HCT116 (cell line): ENCODE results near the gene MAGEF1. TPM values are rescaled to one million over a fixed set of nuclear protein-coding genes. Genes with fewer than 3 reads are reported as not detected.

ENCODE experiments used
- ATAC-seq: fragments of 200-7000 bp; cut with Tn5 transposase; 2 replicates; pipeline ENCODE4 v1.9.1; 2020; ENCODE audit warnings: mild to moderate bottlenecking, moderate library complexity
- BruUV-seq: library from RNA; stranded (reverse); fragments of 400-500 nt; replicated peaks from 2 replicates; lab custom pipeline; 2021; lab: Mats Ljungman, UMichigan
- CTCF ChIA-PET: fragments of 300-600 bp; sonication (Branson Sonifier 250); formaldehyde crosslinking; loops from one replicate; lab custom pipeline; 2021; ENCODE audit warnings: antibody characterized with exemption; lab: Charles Lee
- POLR2A ChIA-PET: fragments of 300-600, 350-600 bp; sonication (Branson Sonifier 250); formaldehyde crosslinking; loops from one replicate; lab custom pipeline; 2021; ENCODE audit warnings: antibody characterized with exemption; lab: Charles Lee
- RAD21 ChIA-PET, 2 experiments: fragments of 300-600 bp; sonication (Branson Sonifier 250); formaldehyde crosslinking; loops; one replicate each; lab custom pipeline; 2023; ENCODE audit warnings: low total read pairs in 2 of 2; ENCODE audit not compliant: uncharacterized antibody in 2 of 2, unreplicated experiment in 2 of 2, low non-redundant PET in 1 of 2; lab: Charles Lee
- DNase-seq: peaks from one replicate; pipeline ENCODE4 v3.0.0-alpha.2; 2010; ENCODE audit warnings: low read depth, low spot score
- H2AFZ ChIP-seq: fragments of 200-600 bp; shearing (Covaris generic), sonication (generic); 2 replicates; pipeline ENCODE4 v1.6.1; 2017; ENCODE audit warnings: low read depth, mixed run types, mixed read lengths, antibody characterized with exemption, low read length; ENCODE audit not compliant: poor library complexity, severe bottlenecking
- H3K27ac ChIP-seq: 2 replicates; pipeline ENCODE4 v1.5.1; 2012; ENCODE audit warnings: low read depth, low read length
- H3K27me3 ChIP-seq: fragments of 200-600 bp; sonication (generic); 2 replicates; pipeline ENCODE4 v1.6.1; 2016; ENCODE audit warnings: mixed run types, low read length, mixed read lengths; ENCODE audit not compliant: insufficient read depth
- H3K36me3 ChIP-seq, 2 experiments: fragments of 200-500 bp in 1 of 2; fragments of 200-600 bp in 1 of 2; sonication (Bioruptor generic) in 1 of 2; sonication (generic) in 1 of 2; 2 replicates each; pipeline versions ENCODE4 v1.5.1 to v1.6.1; 2014 to 2016; ENCODE audit warnings: low read length in 2 of 2, inconsistent platforms in 1 of 2, mixed read lengths in 1 of 2, mixed run types in 1 of 2; ENCODE audit not compliant: insufficient read depth in 2 of 2, control insufficient read depth in 1 of 2
- H3K4me1 ChIP-seq, 2 experiments: fragments of 200-600 bp in 1 of 2; sonication (generic) in 1 of 2; 2 replicates each; pipeline versions ENCODE4 v1.5.1 to v1.6.1; 2012 to 2017; ENCODE audit warnings: low read length in 2 of 2, inconsistent platforms in 1 of 2, mild to moderate bottlenecking in 1 of 2, mixed read lengths in 1 of 2, mixed run types in 1 of 2, moderate library complexity in 1 of 2; ENCODE audit not compliant: insufficient read depth in 2 of 2, control insufficient read depth in 1 of 2
- H3K4me2 ChIP-seq: fragments of 200-600 bp; sonication (generic); 2 replicates; pipeline ENCODE4 v1.6.1; 2017; ENCODE audit warnings: mixed run types, low read length, mixed read lengths
- H3K4me3 ChIP-seq, 2 experiments: fragments of 200-600 bp in 1 of 2; sonication (generic) in 1 of 2; replicated peaks in 1 of 2; 2 replicates each; pipeline ENCODE4 v1.5.1; 2011 to 2016; ENCODE audit warnings: low read length in 2 of 2, control low read depth in 1 of 2, low read depth in 1 of 2, mild to moderate bottlenecking in 1 of 2, mixed read lengths in 1 of 2, mixed run types in 1 of 2
- H3K79me2 ChIP-seq: fragments of 200-600 bp; sonication (generic); 2 replicates; pipeline ENCODE4 v1.6.1; 2017; ENCODE audit warnings: mild to moderate bottlenecking, mixed run types, low read length, moderate library complexity, mixed read lengths; ENCODE audit not compliant: insufficient read depth
- H3K9ac ChIP-seq: fragments of 200-600 bp; sonication (generic); 2 replicates; pipeline ENCODE4 v1.6.1; 2016; ENCODE audit warnings: low read length, mixed read lengths
- H3K9me2 ChIP-seq: fragments of 200-600 bp; sonication (generic), shearing (Covaris generic); 2 replicates; pipeline ENCODE4 v1.6.1; 2017; ENCODE audit warnings: mixed run types, mild to moderate bottlenecking, moderate library complexity; ENCODE audit not compliant: insufficient read depth
- H3K9me3 ChIP-seq, 2 experiments: fragments of 200-500 bp in 1 of 2; fragments of 200-600 bp in 1 of 2; sonication (Bioruptor generic) in 1 of 2; sonication (generic) in 1 of 2; 2 replicates each; pipeline ENCODE4 v1.6.1; 2014 to 2017; ENCODE audit warnings: low read length in 2 of 2, mixed read lengths in 2 of 2, inconsistent platforms in 1 of 2, low read depth in 1 of 2, mild to moderate bottlenecking in 1 of 2, mixed run types in 1 of 2, moderate library complexity in 1 of 2; ENCODE audit not compliant: control insufficient read depth in 1 of 2, insufficient read depth in 1 of 2
- H4K20me1 ChIP-seq: fragments of 200-600 bp; sonication (generic), shearing (Covaris generic); 2 replicates; pipeline ENCODE4 v1.6.1; 2017; ENCODE audit warnings: mixed run types, mild to moderate bottlenecking, moderate library complexity; ENCODE audit not compliant: insufficient read depth
- CBX3 ChIP-seq: IDR thresholded peaks from 2 replicates; pipeline ENCODE4 v1.6.1; 2012; ENCODE audit warnings: low read depth
- CEBPB ChIP-seq: IDR thresholded peaks from 2 replicates; pipeline ENCODE4 v1.6.1; 2012; ENCODE audit warnings: low read depth
- CTCF ChIP-seq, 3 experiments: fragments of 200-600 bp in 1 of 3; sonication (generic) in 1 of 3; IDR thresholded peaks in 2 of 3; conservative IDR thresholded peaks in 1 of 3; 2 replicates each; pipeline ENCODE4 v1.5.1; 2012 to 2017; ENCODE audit warnings: low read depth in 2 of 3, low read length in 2 of 3, antibody characterized with exemption in 1 of 3, borderline replicate concordance in 1 of 3, control low read depth in 1 of 3, mild to moderate bottlenecking in 1 of 3, mixed read lengths in 1 of 3, mixed run types in 1 of 3, moderate library complexity in 1 of 3; ENCODE audit not compliant: insufficient read depth in 1 of 3
- EGR1 ChIP-seq: IDR thresholded peaks from 2 replicates; pipeline ENCODE4 v1.6.1; 2012; ENCODE audit warnings: low read depth
- ELF1 ChIP-seq: IDR thresholded peaks from 2 replicates; pipeline ENCODE4 v1.6.1; 2012; ENCODE audit warnings: low read depth, borderline replicate concordance
- EZH2phosphoT487 ChIP-seq: fragments of 200-600 bp; IDR thresholded peaks from 2 replicates; pipeline ENCODE4 v1.6.1; 2018; ENCODE audit warnings: antibody characterized with exemption, borderline replicate concordance
- FOSL1 ChIP-seq: IDR thresholded peaks from 2 replicates; pipeline ENCODE4 v1.6.1; 2012; ENCODE audit warnings: low read depth
- JUND ChIP-seq: IDR thresholded peaks from 2 replicates; pipeline ENCODE4 v1.6.1; 2012
- POLR2A ChIP-seq: IDR thresholded peaks from 2 replicates; pipeline ENCODE4 v1.7.0; 2011; ENCODE audit warnings: borderline replicate concordance; ENCODE audit not compliant: insufficient read depth, insufficient read length; ENCODE audit errors: extremely low read depth
- POLR2AphosphoS5 ChIP-seq: IDR thresholded peaks from 2 replicates; pipeline ENCODE4 v1.6.1; 2011; ENCODE audit warnings: mild to moderate bottlenecking, low read depth, low read length, moderate library complexity
- SP1 ChIP-seq: IDR thresholded peaks from 2 replicates; pipeline ENCODE4 v1.6.1; 2012; ENCODE audit warnings: low read depth
- SRF ChIP-seq: IDR thresholded peaks from 2 replicates; pipeline ENCODE4 v1.6.1; 2012; ENCODE audit warnings: low read depth
- ZFX ChIP-seq: fragments of 450-650 bp; IDR thresholded peaks from 2 replicates; pipeline ENCODE4 v1.6.1; 2017
- ZNF274 ChIP-seq: fragments of 200-500 bp; sonication (Bioruptor generic); IDR thresholded peaks from 2 replicates; pipeline ENCODE4 v1.6.1; 2014; ENCODE audit warnings: mild to moderate bottlenecking, low read depth, low read length, inconsistent platforms
- intact Hi-C: fragments of 100-400 bp; cut with micrococcal nuclease; formaldehyde crosslinking; loops from 2 replicates; pipeline ENCODE4 v1.10.0; 2022
- total RNA-seq: library from RNA; stranded (reverse); gene quantifications from one replicate; pipeline ENCODE4 v1.2.1, GENCODE V29; 2021; ENCODE audit not compliant: unreplicated experiment
- TF ChIP-seq, protein P1 (sequence below): IDR thresholded peaks from 2 replicates; pipeline ENCODE4 v1.6.1; 2012; ENCODE audit warnings: low read depth
- TF ChIP-seq, protein P2 (sequence below): IDR thresholded peaks from 2 replicates; pipeline ENCODE4 v1.6.1; 2011; ENCODE audit warnings: mild to moderate bottlenecking, low read length, moderate library complexity; ENCODE audit not compliant: insufficient replicate concordance; ENCODE audit errors: extremely low read depth

Gene MAGEF1
- total RNA-seq, 1 experiment from 2014 or later, result 44.1 TPM

DNA sequence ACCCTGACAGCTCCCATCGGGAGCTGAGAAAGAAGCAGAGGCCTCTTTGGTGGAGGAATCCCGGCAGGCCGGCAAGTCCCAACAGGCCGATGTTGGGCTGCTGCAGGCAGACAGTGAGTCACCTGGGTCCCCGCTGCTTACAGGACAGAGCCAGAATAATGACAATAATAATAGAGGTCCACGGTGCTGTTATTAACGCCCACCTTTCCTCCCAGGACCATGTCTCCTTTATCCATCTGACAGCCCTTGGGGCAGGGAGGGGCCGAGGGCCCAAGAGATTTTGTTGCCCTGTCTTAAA lies 29.3 kb upstream of the MAGEF1 start:
- H3K27me3 ChIP-seq, result no peaks in the 10 kb centered on the region
- H3K9me3 ChIP-seq, result no peaks in the 10 kb centered on the region
- H3K36me3 ChIP-seq, result no peaks in the 10 kb centered on the region
- ChIA-PET RAD21 (no interaction called here), POLR2A (no interaction called here), CTCF (interaction anchor here (6.8 kb wide), 1 partner anchor 180 kb away, joined by 42 read pairs; the partner anchor contains the start of gene EPHB3)
- no TSS peak for BruUV-seq
- H3K9ac ChIP-seq, result peak overlapping the region; percentile 16
- TF ChIP-seq, protein P1, sequence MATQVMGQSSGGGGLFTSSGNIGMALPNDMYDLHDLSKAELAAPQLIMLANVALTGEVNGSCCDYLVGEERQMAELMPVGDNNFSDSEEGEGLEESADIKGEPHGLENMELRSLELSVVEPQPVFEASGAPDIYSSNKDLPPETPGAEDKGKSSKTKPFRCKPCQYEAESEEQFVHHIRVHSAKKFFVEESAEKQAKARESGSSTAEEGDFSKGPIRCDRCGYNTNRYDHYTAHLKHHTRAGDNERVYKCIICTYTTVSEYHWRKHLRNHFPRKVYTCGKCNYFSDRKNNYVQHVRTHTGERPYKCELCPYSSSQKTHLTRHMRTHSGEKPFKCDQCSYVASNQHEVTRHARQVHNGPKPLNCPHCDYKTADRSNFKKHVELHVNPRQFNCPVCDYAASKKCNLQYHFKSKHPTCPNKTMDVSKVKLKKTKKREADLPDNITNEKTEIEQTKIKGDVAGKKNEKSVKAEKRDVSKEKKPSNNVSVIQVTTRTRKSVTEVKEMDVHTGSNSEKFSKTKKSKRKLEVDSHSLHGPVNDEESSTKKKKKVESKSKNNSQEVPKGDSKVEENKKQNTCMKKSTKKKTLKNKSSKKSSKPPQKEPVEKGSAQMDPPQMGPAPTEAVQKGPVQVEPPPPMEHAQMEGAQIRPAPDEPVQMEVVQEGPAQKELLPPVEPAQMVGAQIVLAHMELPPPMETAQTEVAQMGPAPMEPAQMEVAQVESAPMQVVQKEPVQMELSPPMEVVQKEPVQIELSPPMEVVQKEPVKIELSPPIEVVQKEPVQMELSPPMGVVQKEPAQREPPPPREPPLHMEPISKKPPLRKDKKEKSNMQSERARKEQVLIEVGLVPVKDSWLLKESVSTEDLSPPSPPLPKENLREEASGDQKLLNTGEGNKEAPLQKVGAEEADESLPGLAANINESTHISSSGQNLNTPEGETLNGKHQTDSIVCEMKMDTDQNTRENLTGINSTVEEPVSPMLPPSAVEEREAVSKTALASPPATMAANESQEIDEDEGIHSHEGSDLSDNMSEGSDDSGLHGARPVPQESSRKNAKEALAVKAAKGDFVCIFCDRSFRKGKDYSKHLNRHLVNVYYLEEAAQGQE, result no peak
- no peak for TF ChIP-seq SRF
- TF ChIP-seq CBX3, result no peak
- TF ChIP-seq CEBPB, result no peak
- no peak for TF ChIP-seq SP1
- TF ChIP-seq FOSL1, result no peak
- no peak for TF ChIP-seq EGR1
- TF ChIP-seq ZFX, result no peak
- TF ChIP-seq JUND, result no peak
- TF ChIP-seq ZNF274, result no peak
- TF ChIP-seq POLR2A, result no peak
- TF ChIP-seq, protein P2, sequence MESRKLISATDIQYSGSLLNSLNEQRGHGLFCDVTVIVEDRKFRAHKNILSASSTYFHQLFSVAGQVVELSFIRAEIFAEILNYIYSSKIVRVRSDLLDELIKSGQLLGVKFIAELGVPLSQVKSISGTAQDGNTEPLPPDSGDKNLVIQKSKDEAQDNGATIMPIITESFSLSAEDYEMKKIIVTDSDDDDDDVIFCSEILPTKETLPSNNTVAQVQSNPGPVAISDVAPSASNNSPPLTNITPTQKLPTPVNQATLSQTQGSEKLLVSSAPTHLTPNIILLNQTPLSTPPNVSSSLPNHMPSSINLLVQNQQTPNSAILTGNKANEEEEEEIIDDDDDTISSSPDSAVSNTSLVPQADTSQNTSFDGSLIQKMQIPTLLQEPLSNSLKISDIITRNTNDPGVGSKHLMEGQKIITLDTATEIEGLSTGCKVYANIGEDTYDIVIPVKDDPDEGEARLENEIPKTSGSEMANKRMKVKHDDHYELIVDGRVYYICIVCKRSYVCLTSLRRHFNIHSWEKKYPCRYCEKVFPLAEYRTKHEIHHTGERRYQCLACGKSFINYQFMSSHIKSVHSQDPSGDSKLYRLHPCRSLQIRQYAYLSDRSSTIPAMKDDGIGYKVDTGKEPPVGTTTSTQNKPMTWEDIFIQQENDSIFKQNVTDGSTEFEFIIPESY, result no peak
- no peak for TF ChIP-seq EZH2phosphoT487
- no peak for TF ChIP-seq CTCF (IDR thresholded peaks at IDR 0.05 in 2 of 3, conservative IDR thresholded peaks at IDR 0.05 in 1 of 3; ENCODE audit: borderline replicate concordance in 1 of 3, insufficient read depth in 1 of 3, low read depth in 2 of 3, low read length in 2 of 3)
- TF ChIP-seq POLR2AphosphoS5, result no peak
- no peak for TF ChIP-seq ELF1
- H3K4me3 ChIP-seq, result peak overlapping the region in 1 of 2 experiments; percentile 38; a peak in 2 of 4 replicates
- H3K4me1 ChIP-seq, result peaks cover 20 to 37% of the 10 kb centered on the region in 2 experiments
- ATAC-seq (peak; percentile 67), DNase-seq (peak; percentile 6)
- no peaks in the 10 kb centered on the region for H4K20me1 ChIP-seq
- H3K9me2 ChIP-seq, result no peaks in the 10 kb centered on the region
- no peaks in the 10 kb centered on the region for H3K79me2 ChIP-seq
- peak overlapping the region; percentile 57 for H3K27ac ChIP-seq
- H2AFZ ChIP-seq, result peak overlapping the region; percentile 63
- intact Hi-C loops, result no loop called here
- peak overlapping the region; percentile 66 for H3K4me2 ChIP-seq
